Measurements from ENCODE around the gene WDR5. TPM values are rescaled to one million over a fixed set of nuclear protein-coding genes. Genes with fewer than 3 reads are reported as not detected.

Gene WDR5
- total and polyA plus RNA-seq, 4 donors = 15.7 to 27.3 (median 21.6) TPM

DNA sequence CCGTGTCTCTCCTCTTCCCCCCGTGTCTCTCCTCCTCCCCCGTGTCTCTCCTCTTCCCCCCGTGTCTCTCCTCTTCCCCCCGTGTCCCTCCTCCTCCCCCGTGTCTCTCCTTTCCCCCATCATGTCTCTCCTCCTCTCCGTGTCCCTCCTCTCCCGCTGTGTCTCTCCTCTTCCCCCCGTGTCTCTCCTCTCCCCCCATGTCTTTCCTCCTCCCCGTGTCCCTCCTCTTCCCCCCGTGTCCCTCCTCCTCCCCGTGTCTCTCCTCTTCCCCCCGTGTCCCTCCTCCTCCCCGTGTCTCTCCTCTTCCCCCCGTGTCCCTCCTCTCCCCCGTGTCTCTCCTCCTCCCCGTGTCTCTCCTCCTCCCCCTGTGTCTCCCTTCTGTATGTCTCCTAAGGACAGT is 41.3 kb downstream of the WDR5 start:
- TF ChIP-seq, protein P1, sequence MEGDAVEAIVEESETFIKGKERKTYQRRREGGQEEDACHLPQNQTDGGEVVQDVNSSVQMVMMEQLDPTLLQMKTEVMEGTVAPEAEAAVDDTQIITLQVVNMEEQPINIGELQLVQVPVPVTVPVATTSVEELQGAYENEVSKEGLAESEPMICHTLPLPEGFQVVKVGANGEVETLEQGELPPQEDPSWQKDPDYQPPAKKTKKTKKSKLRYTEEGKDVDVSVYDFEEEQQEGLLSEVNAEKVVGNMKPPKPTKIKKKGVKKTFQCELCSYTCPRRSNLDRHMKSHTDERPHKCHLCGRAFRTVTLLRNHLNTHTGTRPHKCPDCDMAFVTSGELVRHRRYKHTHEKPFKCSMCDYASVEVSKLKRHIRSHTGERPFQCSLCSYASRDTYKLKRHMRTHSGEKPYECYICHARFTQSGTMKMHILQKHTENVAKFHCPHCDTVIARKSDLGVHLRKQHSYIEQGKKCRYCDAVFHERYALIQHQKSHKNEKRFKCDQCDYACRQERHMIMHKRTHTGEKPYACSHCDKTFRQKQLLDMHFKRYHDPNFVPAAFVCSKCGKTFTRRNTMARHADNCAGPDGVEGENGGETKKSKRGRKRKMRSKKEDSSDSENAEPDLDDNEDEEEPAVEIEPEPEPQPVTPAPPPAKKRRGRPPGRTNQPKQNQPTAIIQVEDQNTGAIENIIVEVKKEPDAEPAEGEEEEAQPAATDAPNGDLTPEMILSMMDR (IDR thresholded peaks at IDR 0.05; ENCODE audit: control extremely low read depth, extremely low read depth) = no peak
- DNase-seq = no peak
- Histone ChIP-seq H3K9ac (ENCODE audit: insufficient read depth in 1 of 2, low read length in 2 of 2) (no peak overlapping the region), H3K27me3 (ENCODE audit: control insufficient read depth in 3 of 3, insufficient read depth in 3 of 3, low read length in 2 of 3) (peaks cover 0 to 6% (median 6%) of the 10 kb centered on the region in 3 donors), H3K9me3 (ENCODE audit: control insufficient read depth in 4 of 4, insufficient read depth in 3 of 4, low read length in 3 of 4) (no peaks in the 10 kb centered on the region), H3K4me3 (no peak overlapping the region), H3K36me3 (ENCODE audit: control insufficient read depth in 4 of 4, insufficient read depth in 4 of 4, low read length in 4 of 4) (no peaks in the 10 kb centered on the region), H3K27ac (ENCODE audit: low read depth in 1 of 2, low read length in 1 of 2) (no peak overlapping the region), H3K4me1 (ENCODE audit: control insufficient read depth in 5 of 5, insufficient read depth in 5 of 5, low read length in 5 of 5) (peaks cover 0 to 29% (median 7%) of the 10 kb centered on the region in 5 donors)
- WGBS, 2 donors = 66 to 93% methylated on average over 5 to 17 of the region's 17 CpGs
- no peak for ATAC-seq (ENCODE audit: insufficient read depth, low FRiP score)

DNA sequence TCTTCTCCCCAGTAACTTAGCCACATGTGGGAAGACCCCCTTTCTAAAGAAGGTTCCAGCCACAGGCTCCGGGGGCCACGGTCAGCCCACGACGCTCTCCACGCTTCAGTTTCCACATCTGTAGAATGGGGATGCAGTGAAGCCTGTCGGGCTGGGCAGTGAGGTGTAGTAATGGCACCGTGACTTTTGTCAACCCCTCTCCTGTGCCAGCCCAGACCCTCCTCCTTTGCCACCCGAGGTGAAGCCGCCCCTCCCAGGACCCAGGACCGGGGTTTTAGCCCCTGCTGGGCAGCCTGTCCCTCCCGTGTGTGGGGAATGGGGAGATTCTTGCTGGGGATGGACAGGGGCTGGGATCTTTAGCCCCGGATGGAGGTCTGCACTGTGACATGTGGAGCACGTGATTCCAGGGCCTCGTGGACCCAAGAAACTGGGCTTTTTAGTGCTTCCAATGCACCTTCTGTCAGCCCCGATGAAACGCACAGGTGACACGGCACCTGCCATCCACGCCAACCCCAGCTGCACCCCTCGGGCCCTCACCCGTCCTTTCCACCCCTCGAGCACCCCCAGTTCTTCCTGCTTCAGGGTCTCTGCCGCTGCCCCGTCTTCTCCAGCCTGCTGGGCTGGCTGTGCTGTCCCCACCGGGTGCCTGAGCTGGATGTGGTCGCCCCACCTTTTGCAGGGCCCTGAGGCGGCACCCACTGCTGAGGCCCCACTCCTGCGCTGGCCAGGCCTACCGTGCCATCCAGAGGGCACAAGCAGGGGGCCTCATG is 41.9 kb downstream of the WDR5 start:
- ATAC-seq (ENCODE audit: insufficient read depth, low FRiP score) = no peak
- Histone ChIP-seq H3K27ac (ENCODE audit: low read depth in 1 of 2, low read length in 1 of 2) (no peak overlapping the region), H3K27me3 (ENCODE audit: control insufficient read depth in 3 of 3, insufficient read depth in 3 of 3, low read length in 2 of 3) (peaks cover 0 to 6% (median 6%) of the 10 kb centered on the region in 3 donors)

DNA sequence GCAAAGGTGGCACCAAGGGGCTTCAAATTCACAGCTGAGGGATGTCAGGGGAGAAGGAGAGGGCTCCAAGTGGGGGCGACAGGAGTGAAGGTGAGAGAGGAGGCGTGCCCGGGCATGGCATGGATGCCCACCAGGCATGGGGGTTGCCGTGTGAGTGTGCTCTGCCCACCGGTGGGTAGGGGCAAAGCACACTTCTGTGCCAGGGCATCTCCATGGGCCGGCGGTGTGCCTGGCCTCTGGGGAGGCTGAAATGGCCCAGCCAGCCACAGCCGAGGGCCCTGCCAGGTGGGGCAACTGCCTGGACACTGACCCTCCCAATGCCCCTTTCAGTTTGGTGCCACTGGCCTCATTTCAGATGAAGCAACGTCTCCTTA is 42.5 kb downstream of the WDR5 start:
- Histone ChIP-seq H3K9me3 (ENCODE audit: control insufficient read depth in 4 of 4, insufficient read depth in 3 of 4, low read length in 3 of 4) (no peaks in the 10 kb centered on the region), H3K27me3 (ENCODE audit: control insufficient read depth in 3 of 3, insufficient read depth in 3 of 3, low read length in 2 of 3) (peaks cover 0 to 6% (median 6%) of the 10 kb centered on the region in 3 donors), H3K27ac (ENCODE audit: low read depth in 1 of 2, low read length in 1 of 2) (no peak overlapping the region), H3K4me3 (no peak overlapping the region), H3K36me3 (ENCODE audit: control insufficient read depth in 4 of 4, insufficient read depth in 4 of 4, low read length in 4 of 4) (no peaks in the 10 kb centered on the region), H3K9ac (ENCODE audit: insufficient read depth in 1 of 2, low read length in 2 of 2) (no peak overlapping the region), H3K4me1 (ENCODE audit: control insufficient read depth in 5 of 5, insufficient read depth in 5 of 5, low read length in 5 of 5) (peaks cover 0 to 23% (median 5%) of the 10 kb centered on the region in 5 donors)
- WGBS, 2 donors = 82 to 85% methylated on average over 9 of the region's 9 CpGs
- TF ChIP-seq, protein P1 (IDR thresholded peaks at IDR 0.05; ENCODE audit: control extremely low read depth, extremely low read depth) = no peak
- no peak for DNase-seq
- no peak for ATAC-seq (ENCODE audit: insufficient read depth, low FRiP score)

More for the DNA sequence above, 41.9 kb downstream of the WDR5 start:
- Histone ChIP-seq H3K9ac (ENCODE audit: insufficient read depth in 1 of 2, low read length in 2 of 2) (no peak overlapping the region), H3K4me1 (ENCODE audit: control insufficient read depth in 5 of 5, insufficient read depth in 5 of 5, low read length in 5 of 5) (peaks cover 0 to 23% (median 5%) of the 10 kb centered on the region in 5 donors), H3K9me3 (ENCODE audit: control insufficient read depth in 4 of 4, insufficient read depth in 3 of 4, low read length in 3 of 4) (no peaks in the 10 kb centered on the region), H3K36me3 (ENCODE audit: control insufficient read depth in 4 of 4, insufficient read depth in 4 of 4, low read length in 4 of 4) (no peaks in the 10 kb centered on the region), H3K4me3 (no peak overlapping the region)
- 89 to 94% methylated on average over 28 of the region's 28 CpGs for WGBS, 2 donors
- peak in 1 of 3 donors; percentile 6 for DNase-seq
- TF ChIP-seq, protein P1 (IDR thresholded peaks at IDR 0.05; ENCODE audit: control extremely low read depth, extremely low read depth) = no peak
